ENCODE measurements around the gene ISG15.

ISG15 gene

GRCh38 chr1:1019122-1019999, 6.1 kb downstream of the ISG15 start:
- peak; percentile 90 for DNase-seq (ENCODE audit: low read depth)

DNA sequence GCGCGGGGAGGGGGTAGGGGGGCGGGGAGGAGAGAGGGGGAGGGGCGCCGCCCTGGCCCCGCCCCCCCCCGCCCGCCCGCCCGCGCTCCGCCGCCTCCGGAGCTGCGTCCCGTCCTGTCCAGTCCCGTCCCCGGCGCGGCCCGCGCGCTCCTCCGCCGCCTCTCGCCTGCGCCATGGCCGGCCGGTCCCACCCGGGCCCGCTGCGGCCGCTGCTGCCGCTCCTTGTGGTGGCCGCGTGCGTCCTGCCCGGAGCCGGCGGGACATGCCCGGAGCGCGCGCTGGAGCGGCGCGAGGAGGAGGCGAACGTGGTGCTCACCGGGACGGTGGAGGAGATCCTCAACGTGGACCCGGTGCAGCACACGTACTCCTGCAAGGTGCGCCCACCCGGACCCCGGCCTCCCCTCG, 6.7 kb downstream of the ISG15 start, which contains the start of gene AGRN:
TSS of gene AGRN (plus strand) at position 121 of the 405 bp plus-strand sequence. CDS start at position 174, 53 bp downstream.
- TF ChIP-seq, protein P1, sequence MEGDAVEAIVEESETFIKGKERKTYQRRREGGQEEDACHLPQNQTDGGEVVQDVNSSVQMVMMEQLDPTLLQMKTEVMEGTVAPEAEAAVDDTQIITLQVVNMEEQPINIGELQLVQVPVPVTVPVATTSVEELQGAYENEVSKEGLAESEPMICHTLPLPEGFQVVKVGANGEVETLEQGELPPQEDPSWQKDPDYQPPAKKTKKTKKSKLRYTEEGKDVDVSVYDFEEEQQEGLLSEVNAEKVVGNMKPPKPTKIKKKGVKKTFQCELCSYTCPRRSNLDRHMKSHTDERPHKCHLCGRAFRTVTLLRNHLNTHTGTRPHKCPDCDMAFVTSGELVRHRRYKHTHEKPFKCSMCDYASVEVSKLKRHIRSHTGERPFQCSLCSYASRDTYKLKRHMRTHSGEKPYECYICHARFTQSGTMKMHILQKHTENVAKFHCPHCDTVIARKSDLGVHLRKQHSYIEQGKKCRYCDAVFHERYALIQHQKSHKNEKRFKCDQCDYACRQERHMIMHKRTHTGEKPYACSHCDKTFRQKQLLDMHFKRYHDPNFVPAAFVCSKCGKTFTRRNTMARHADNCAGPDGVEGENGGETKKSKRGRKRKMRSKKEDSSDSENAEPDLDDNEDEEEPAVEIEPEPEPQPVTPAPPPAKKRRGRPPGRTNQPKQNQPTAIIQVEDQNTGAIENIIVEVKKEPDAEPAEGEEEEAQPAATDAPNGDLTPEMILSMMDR (IDR thresholded peaks at IDR 0.05; ENCODE audit: insufficient read depth, low read depth, low read length, missing control alignments) = no peak
- no peak for DNase-seq (ENCODE audit: low read depth)
- H3K4me3 ChIP-seq (ENCODE audit: low read depth, low read length) = peak within 1 kb of the TSS; percentile 63

More at GRCh38 chr1:1019122-1019999, 6.1 kb downstream of the ISG15 start:
- peak overlapping the region; percentile 44 for H3K4me3 ChIP-seq (ENCODE audit: low read depth, low read length)
- TF ChIP-seq, protein P1 (IDR thresholded peaks at IDR 0.05; ENCODE audit: insufficient read depth, low read depth, low read length, missing control alignments) = peak; percentile 59

- DNase-seq (ENCODE audit: low read depth) = peak; percentile 39
- peak overlapping the region; percentile 63 for H3K4me3 ChIP-seq (ENCODE audit: low read depth, low read length)
- TF ChIP-seq, protein P1 (IDR thresholded peaks at IDR 0.05; ENCODE audit: insufficient read depth, low read depth, low read length, missing control alignments) = no peak
These were observed 7.2 kb downstream of the ISG15 start for GRCh38 chr1:1020415-1021009.

- H3K4me3 ChIP-seq (ENCODE audit: low read depth, low read length) = peak overlapping the region; percentile 63
- DNase-seq (ENCODE audit: low read depth) = no peak
- TF ChIP-seq, protein P1 (IDR thresholded peaks at IDR 0.05; ENCODE audit: insufficient read depth, low read depth, low read length, missing control alignments) = no peak
These were observed 8.0 kb downstream of the ISG15 start for GRCh38 chr1:1021010-1021919.

GRCh38 chr1:1021920-1022259, 8.6 kb downstream of the ISG15 start:
- H3K4me3 ChIP-seq (ENCODE audit: low read depth, low read length) = no peak overlapping the region
- TF ChIP-seq, protein P1 (IDR thresholded peaks at IDR 0.05; ENCODE audit: insufficient read depth, low read depth, low read length, missing control alignments) = no peak
- no peak for DNase-seq (ENCODE audit: low read depth)

GRCh38 chr1:1022302-1023009, 9.2 kb downstream of the ISG15 start:
- no peak for DNase-seq (ENCODE audit: low read depth)
- TF ChIP-seq, protein P1 (IDR thresholded peaks at IDR 0.05; ENCODE audit: insufficient read depth, low read depth, low read length, missing control alignments) = no peak
- no peak overlapping the region for H3K4me3 ChIP-seq (ENCODE audit: low read depth, low read length)
